Retinal pigment epithelial cell (primary cell): Measurements from ENCODE around the gene NAP1L4.
"Not testable (repeated sequence)": the region's sequence is repeated elsewhere in the genome, so short reads cannot be mapped to it uniquely, and the experiment has no call there.

Source experiments
- DNase-seq: peaks from one replicate; pipeline ENCODE4 v3.0.0-alpha.2; 2010; ENCODE audit warnings: low read depth
- H3K4me3 ChIP-seq: 2 replicates; pipeline ENCODE4 v1.5.1; 2011; ENCODE audit warnings: mild to moderate bottlenecking, low read length, control low read depth, moderate library complexity
- CTCF ChIP-seq: conservative IDR thresholded peaks from 2 replicates; pipeline ENCODE4 v1.5.1; 2011; ENCODE audit warnings: low read depth, low read length, control low read depth, inconsistent platforms

The NAP1L4 gene

DNA sequence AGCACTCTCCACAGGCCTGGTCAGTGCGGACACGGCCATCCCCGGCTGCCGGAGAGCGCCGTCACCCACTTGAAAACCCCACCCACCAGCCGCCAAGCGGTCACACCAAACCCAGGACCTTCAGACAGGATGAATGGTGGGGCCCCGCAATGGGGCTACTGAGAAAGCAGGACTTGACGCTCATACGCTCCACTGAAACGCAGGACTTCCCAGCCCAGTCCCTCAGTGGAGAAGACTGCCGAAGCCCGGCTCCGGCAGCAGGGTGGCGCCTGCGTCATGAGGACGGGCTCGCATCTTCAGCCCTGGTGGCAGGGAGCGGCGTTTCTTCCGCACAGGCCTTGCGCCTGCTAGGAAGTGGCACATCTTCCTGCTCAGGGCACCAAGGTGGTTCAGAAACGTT is 47.6 kb downstream of the NAP1L4 start:
- no peak overlapping the region for H3K4me3 ChIP-seq
- no peak for TF ChIP-seq CTCF
- no peak for DNase-seq

DNA sequence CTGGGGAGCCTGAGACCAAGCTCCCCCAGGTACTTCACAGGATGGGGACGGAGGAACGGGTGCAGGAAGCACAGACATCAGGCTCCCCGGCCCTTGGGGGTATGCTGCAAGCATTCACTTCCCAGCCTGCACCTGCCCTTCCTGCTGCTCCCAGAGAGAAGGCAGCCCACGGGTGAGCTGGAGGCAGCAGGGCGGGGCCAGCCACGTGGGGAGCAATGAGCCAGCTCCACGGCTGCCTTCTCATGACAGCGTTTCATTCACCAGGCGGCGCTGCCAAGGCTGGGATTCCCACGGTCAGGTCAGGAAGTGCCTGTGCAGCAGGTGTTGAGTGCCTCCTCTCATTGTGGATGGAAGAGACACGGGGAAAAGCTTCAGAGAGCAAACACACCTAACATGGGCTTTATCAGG is 48.4 kb downstream of the NAP1L4 start:
- no peak overlapping the region for H3K4me3 ChIP-seq
- no peak for TF ChIP-seq CTCF
- no peak for DNase-seq

GRCh38 chr11:2942872-2943710 is 49.0 kb downstream of the NAP1L4 start:
- DNase-seq: no peak
- H3K4me3 ChIP-seq: no peak overlapping the region
- TF ChIP-seq CTCF: no peak

- no peak for TF ChIP-seq CTCF
- no peak for DNase-seq
- no peak overlapping the region for H3K4me3 ChIP-seq
Measured at GRCh38 chr11:2942447-2942846, 49.7 kb downstream of the NAP1L4 start.

GRCh38 chr11:2940921-2941821 is 51.0 kb downstream of the NAP1L4 start:
- no peak overlapping the region for H3K4me3 ChIP-seq
- DNase-seq: no peak
- no peak for TF ChIP-seq CTCF

- DNase-seq: no peak
- no peak overlapping the region for H3K4me3 ChIP-seq
- TF ChIP-seq CTCF: no peak
Measured at GRCh38 chr11:2940147-2940920, 51.8 kb downstream of the NAP1L4 start.

DNA sequence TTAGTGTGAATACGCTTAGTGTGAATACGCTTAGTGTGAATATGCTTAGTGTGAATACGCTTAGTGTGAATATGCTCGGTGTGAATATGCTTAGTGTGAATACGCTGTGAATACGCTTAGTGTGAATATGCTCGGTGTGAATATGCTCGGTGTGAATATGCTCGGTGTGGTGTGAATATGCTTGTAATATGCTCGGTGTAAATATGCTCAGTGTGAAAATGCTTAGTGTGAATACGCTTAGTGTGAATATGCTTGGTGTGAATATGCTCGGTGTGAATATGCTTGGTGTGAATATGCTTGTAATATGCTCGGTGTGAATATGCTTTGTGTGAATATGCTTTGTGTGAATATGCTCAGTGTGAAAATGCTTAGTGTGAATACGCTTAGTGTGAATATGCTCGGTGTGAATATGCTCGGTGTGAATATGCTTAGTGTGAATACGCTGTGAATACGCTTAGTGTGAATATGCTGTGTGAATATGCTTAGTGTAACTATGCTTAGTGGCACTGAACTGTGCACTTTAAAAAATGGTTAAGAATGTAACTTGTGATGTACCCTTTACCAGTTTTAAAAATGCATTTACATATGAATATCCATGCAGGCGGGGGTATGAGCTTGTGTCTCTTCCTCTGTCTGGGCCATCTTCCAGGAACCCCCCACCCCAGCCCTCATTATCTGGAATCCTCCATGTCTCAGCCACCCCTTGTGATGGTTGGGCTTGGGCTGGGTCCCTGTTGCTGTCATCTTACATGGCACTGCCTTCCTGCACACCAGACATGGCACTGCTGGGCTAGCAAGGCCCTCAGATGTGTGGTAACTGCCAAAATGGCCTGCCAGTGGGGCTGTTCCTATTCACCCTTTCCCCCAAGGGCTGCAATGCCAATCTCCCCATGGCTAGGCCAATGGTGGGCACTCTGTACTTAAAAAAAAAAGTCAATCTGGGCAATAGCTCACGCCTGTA is 53.4 kb downstream of the NAP1L4 start:
- H3K4me3 ChIP-seq, DNase-seq: not testable (repeated sequence)

- H3K4me3 ChIP-seq, DNase-seq: not testable (repeated sequence)
Measured at GRCh38 chr11:2937641-2938457, 54.3 kb downstream of the NAP1L4 start.
